LNCaP clone FGC (cell line): ENCODE data around the gene ARL8B.
A peak's percentile ranks its signal among the peaks of the same experiment; 100 is the strongest.
"Not testable (repeated sequence)": the region's sequence is repeated elsewhere in the genome, so short reads cannot be mapped to it uniquely, and the experiment has no call there.

ENCODE experiments used
- DNase-seq: peaks from one replicate; pipeline ENCODE4 v3.0.0-alpha.2; 2011; ENCODE audit warnings: low read depth
- H3K4me3 ChIP-seq: 2 replicates; pipeline ENCODE4 v1.5.1; 2011; ENCODE audit warnings: mild to moderate bottlenecking, low read depth, low read length, control low read depth
- TF ChIP-seq, protein P1 (sequence below): IDR thresholded peaks from 2 replicates; pipeline ENCODE4 v1.5.1; 2012; ENCODE audit warnings: mild to moderate bottlenecking; ENCODE audit not compliant: control insufficient read depth, insufficient read depth; ENCODE audit errors: extremely low read depth

The ARL8B gene

DNA sequence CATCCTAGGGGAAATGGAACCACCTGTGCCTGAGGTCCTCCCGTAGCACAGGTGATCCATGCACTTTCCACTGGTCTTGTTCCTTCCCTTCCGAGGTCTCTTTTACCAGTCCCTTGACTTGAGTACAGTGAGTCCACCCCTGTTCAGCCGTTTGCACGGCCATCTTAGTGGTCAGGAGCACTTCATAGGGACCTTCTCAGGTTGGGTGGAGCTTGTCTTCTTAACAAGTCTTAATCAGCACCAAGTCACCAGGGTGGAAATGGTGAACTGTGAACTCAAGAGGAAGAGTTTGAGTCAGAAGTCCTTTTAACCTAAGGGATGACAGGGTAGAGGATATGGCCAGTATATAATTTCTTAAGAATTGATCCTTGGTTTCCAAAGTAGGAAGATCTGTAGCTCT is 21.4 kb downstream of the ARL8B start:
- TF ChIP-seq, protein P1, sequence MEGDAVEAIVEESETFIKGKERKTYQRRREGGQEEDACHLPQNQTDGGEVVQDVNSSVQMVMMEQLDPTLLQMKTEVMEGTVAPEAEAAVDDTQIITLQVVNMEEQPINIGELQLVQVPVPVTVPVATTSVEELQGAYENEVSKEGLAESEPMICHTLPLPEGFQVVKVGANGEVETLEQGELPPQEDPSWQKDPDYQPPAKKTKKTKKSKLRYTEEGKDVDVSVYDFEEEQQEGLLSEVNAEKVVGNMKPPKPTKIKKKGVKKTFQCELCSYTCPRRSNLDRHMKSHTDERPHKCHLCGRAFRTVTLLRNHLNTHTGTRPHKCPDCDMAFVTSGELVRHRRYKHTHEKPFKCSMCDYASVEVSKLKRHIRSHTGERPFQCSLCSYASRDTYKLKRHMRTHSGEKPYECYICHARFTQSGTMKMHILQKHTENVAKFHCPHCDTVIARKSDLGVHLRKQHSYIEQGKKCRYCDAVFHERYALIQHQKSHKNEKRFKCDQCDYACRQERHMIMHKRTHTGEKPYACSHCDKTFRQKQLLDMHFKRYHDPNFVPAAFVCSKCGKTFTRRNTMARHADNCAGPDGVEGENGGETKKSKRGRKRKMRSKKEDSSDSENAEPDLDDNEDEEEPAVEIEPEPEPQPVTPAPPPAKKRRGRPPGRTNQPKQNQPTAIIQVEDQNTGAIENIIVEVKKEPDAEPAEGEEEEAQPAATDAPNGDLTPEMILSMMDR = no peak
- H3K4me3 ChIP-seq = no peak overlapping the region
- DNase-seq = no peak

DNA sequence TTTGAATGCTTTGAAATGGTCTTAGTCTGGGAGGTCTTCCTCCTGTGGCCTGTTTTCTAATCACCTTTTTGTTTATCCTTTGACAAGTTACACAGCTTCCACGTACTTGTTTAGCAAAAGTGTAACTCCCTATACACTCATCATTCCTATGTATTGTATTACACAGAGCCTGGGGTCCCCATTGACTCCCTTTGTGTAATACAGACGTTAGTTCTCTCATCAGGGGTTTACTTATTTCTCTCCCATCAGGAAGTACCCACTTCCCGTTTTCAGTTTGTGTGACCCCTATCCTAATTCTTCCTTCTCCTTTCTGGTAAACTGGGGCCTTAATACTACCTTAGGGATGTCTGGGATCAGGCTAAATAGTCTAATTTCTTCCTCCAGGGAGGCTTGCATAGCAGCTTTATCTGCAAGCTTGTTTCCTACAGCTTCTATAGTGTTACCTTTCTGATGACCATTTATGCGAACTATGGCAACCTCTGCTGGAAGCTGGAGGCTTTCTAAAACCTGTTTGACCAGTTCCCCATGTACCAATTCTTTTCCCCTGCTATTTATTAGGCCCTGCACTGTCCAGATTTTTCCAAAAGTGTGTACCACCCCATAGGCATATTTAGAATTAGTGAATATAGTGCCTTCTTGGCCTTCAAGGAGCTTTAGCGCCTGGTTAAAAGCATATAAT is 22.4 kb downstream of the ARL8B start:
- TF ChIP-seq, protein P1 = 0 out of 2 replicates have a peak, but pooled peaks have one; percentile 11
- DNase-seq = peak; percentile 62
- H3K4me3 ChIP-seq = 0 out of 2 replicates have a peak overlapping the region, but pooled peaks have one; percentile 10

DNA sequence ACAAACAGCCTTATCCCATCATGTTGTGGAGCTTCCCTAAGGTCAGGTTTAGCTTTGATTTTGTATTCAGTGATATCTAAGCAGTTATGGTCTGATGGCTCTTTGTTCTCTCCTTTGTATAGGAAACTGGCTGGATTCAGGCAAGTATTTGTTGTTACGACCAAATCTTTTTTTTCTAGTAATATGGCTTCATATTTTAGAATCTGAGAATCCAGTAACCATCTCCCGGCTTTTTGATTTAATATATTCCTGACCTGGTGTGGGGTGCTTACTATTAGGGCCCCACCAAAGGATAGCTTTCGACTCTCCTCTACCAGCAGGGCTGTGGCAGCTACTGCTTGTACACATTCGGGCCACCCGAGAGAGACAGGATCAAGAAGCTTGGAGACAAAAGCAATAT is 23.0 kb downstream of the ARL8B start:
- TF ChIP-seq, protein P1 = no peak
- H3K4me3 ChIP-seq = no peak overlapping the region
- DNase-seq = no peak

DNA sequence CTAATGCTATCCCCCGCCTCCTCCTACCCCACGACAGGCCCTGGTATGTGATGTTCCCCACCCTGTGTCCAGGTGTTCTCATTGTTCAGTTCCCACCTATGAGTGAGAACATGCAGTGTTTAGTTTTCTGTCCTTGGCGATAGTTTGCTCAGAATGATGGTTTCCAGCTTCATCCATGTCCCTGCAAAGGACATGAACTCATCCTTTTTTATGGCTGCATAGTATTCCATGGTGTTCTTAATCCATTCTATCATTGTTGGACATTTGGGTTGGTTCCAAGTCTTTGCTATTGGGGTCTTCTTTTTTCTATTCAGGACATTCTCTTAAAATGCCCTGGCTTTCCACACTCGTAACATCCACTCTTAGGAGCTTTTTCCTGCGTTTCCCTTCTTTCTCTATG is 25.1 kb downstream of the ARL8B start:
- not testable (repeated sequence) for H3K4me3 ChIP-seq

DNA sequence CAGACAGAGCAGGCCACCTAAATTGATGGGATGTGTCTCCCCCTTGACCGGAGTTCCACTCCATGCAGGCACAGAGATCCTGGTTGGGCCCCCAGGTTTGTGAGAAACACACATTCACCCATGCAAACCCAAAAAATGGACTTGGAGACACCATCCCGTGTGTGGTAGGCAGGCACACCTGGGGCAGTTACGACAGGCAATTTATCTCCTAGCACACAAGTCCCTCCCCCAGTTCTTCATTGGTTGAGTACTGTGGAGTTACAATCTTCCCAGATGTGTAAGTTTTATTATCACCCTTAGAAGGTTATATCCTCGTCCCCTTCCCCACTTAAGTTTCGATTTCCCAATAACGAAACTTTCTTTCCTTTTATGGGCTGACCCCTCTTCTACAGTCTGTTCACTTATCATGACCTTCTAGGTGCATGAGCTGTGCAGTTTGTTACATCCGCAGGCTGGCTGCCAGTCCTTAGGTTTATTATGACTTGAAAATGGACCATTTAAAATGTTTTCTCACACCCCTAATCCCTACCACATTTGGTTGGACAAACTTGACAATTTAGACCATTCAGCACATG is 27.3 kb downstream of the ARL8B start:
- no peak for DNase-seq
- no peak overlapping the region for H3K4me3 ChIP-seq
- TF ChIP-seq, protein P1 = no peak

More for the DNA sequence above, 25.1 kb downstream of the ARL8B start:
- DNase-seq = not testable (repeated sequence)

DNA sequence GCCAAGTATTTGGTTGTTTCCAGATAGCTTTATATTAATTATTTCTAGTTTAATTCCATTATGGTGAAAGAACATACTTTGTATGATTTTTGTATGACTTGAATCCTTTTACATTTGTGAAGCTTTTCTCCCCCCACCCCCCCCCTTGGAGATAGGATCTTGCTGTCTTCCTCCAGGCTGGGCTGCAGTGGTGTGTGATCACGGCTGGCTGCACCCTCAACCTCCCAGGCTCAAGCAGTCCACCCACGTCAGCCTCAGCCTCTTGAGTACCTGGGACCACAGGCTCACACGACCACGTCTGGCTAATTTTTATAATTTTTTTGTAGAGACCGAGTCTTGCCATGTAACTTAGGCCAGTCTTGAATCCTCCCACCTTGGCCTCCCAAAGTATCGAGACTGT is 29.5 kb downstream of the ARL8B start:
- no peak for DNase-seq
- TF ChIP-seq, protein P1 = no peak
- no peak overlapping the region for H3K4me3 ChIP-seq

DNA sequence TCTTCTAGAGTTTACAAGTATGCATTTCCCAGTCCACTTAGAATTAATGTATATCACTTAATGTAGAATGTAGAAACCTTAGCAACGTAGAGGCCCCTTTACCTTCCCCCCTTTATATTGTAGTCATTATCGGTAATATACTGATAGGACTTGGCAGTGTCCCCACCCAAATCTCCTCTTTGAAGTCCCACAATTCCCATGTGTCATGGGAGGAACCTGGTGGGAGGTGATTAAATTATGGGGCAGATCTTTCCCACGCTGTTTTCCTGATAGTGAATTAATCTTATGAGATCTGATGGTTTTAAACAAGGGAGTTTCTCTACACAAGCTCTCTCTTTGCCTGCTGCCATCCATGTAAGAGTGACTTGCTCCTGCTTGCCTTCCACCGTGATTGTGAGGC is 31.0 kb downstream of the ARL8B start:
- DNase-seq = no peak
- H3K4me3 ChIP-seq = no peak overlapping the region
- TF ChIP-seq, protein P1 = no peak
